ENCODE measurements around the gene GPR35.

- TF ChIP-seq CTCF (IDR thresholded peaks at IDR 0.05; ENCODE audit: low read depth, low read length) (no peak), EZH2phosphoT487 (IDR thresholded peaks at IDR 0.05; ENCODE audit: low read depth) (no peak)
These were observed 13.4 kb downstream of the GPR35 start for GRCh38 chr2:240638512-240639160.

Data from OCI-LY3 (cell line).